Fibroblast of lung (primary cell): ENCODE measurements around the gene SORCS3. TPM values are rescaled to one million over a fixed set of nuclear protein-coding genes. Genes with fewer than 3 reads are reported as not detected.

Source experiments
- DNase-seq, 2 donors: peaks; one replicate each; pipeline versions ENCODE4 v3.0.0 to v3.0.0-alpha.2; 2010; ENCODE audit warnings: low read depth in 2 of 2
- H2AFZ ChIP-seq: 2 replicates; pipeline ENCODE4 v1.5.1; 2012; ENCODE audit warnings: low read length, control low read depth, inconsistent platforms
- H3K27ac ChIP-seq: 2 replicates; pipeline ENCODE4 v1.5.1; 2011; ENCODE audit warnings: low read length, control low read depth; ENCODE audit not compliant: insufficient read depth
- H3K27me3 ChIP-seq: 2 replicates; pipeline ENCODE4 v1.5.1; 2011; ENCODE audit warnings: mild to moderate bottlenecking, low read length; ENCODE audit not compliant: control insufficient read depth, insufficient read depth
- H3K36me3 ChIP-seq: 2 replicates; pipeline ENCODE4 v1.5.1; 2011; ENCODE audit warnings: low read length; ENCODE audit not compliant: control insufficient read depth, insufficient read depth
- H3K4me1 ChIP-seq: 2 replicates; pipeline ENCODE4 v1.5.1; 2011; ENCODE audit warnings: low read length; ENCODE audit not compliant: control insufficient read depth, insufficient read depth; ENCODE audit errors: extremely low read depth
- H3K4me2 ChIP-seq: 2 replicates; pipeline ENCODE4 v1.5.1; 2011; ENCODE audit warnings: low read length, control low read depth; ENCODE audit not compliant: insufficient read depth; ENCODE audit errors: extremely low read depth
- H3K4me3 ChIP-seq, 4 experiments: fragments of 200-600 bp in 1 of 4; sonication (generic) in 1 of 4; replicated peaks in 1 of 4; 2 replicates each; pipeline ENCODE4 v1.5.1; 2011 to 2016; ENCODE audit warnings: low read length in 4 of 4, low read depth in 3 of 4, mild to moderate bottlenecking in 3 of 4, control low read depth in 2 of 4, inconsistent platforms in 1 of 4, mixed read lengths in 1 of 4; ENCODE audit not compliant: insufficient read depth in 1 of 4; ENCODE audit errors: control extremely low read depth in 1 of 4
- H3K79me2 ChIP-seq: 2 replicates; pipeline ENCODE4 v1.5.1; 2012; ENCODE audit warnings: mild to moderate bottlenecking, low read length, inconsistent platforms; ENCODE audit not compliant: control insufficient read depth, insufficient read depth
- H3K9ac ChIP-seq: 2 replicates; pipeline ENCODE4 v1.5.1; 2011; ENCODE audit warnings: mild to moderate bottlenecking, low read length, control low read depth; ENCODE audit not compliant: insufficient read depth
- H3K9me3 ChIP-seq: 2 replicates; pipeline ENCODE4 v1.5.1; 2012; ENCODE audit warnings: low read depth, low read length; ENCODE audit not compliant: control insufficient read depth, insufficient read depth
- H4K20me1 ChIP-seq: 2 replicates; pipeline ENCODE4 v1.5.1; 2011; ENCODE audit warnings: low read length; ENCODE audit not compliant: control insufficient read depth, insufficient read depth; ENCODE audit errors: extremely low read depth
- CTCF ChIP-seq, 2 donors: IDR thresholded peaks in 1 of 2; conservative IDR thresholded peaks in 1 of 2; 1 replicate in 1 of 2; 2 replicates in 1 of 2; pipeline ENCODE4 v1.5.1; 2011 to 2012; ENCODE audit warnings: low read length in 2 of 2, control low read depth in 1 of 2, inconsistent platforms in 1 of 2, low read depth in 1 of 2, mild to moderate bottlenecking in 1 of 2
- EZH2 ChIP-seq: IDR thresholded peaks from 2 replicates; pipeline ENCODE4 v1.5.1; 2012; ENCODE audit warnings: low read length, control low read depth, mild to moderate bottlenecking; ENCODE audit errors: missing control alignments
- polyA plus RNA-seq, 2 donors: library from polyadenylated mRNA; depleted of rRNA in 1 of 2; stranded (reverse) in 1 of 2; unstranded in 1 of 2; fragments of >200 nt; gene quantifications; 2 replicates each; pipeline ENCODE4 v1.2.1, GENCODE V29; 2011 to 2012; ENCODE audit warnings: missing spikeins in 1 of 2
- total RNA-seq: library from RNA; depleted of rRNA; stranded (reverse); fragments of >200 nt; gene quantifications from 2 replicates; pipeline ENCODE4 v1.2.1, GENCODE V29; 2014

The SORCS3 gene
- total and polyA plus RNA-seq, 2 donors (not counting 1 experiment from before 2014, with no cell fraction given), result not detected

- Histone ChIP-seq H3K9ac (no peak overlapping the region), H3K9me3 (no peaks in the 10 kb centered on the region), H3K27ac (no peak overlapping the region), H3K4me3 (no peak overlapping the region), H3K27me3 (no peaks in the 10 kb centered on the region), H3K36me3 (no peaks in the 10 kb centered on the region), H4K20me1 (no peaks in the 10 kb centered on the region), H2AFZ (no peak overlapping the region), H3K4me2 (no peak overlapping the region), H3K79me2 (no peaks in the 10 kb centered on the region), H3K4me1 (no peaks in the 10 kb centered on the region)
- TF ChIP-seq EZH2 (no peak), CTCF (conservative IDR thresholded peaks at IDR 0.05 in 1 of 2, IDR thresholded peaks at IDR 0.05 in 1 of 2; ENCODE audit: low read depth in 1 of 2, low read length in 2 of 2) (no peak)
- no peak for DNase-seq
Observed at GRCh38 chr10:104735036-104735756, 94.1 kb downstream of the SORCS3 start.

- H3K79me2 ChIP-seq, result no peaks in the 10 kb centered on the region
- H3K27ac ChIP-seq, result no peak overlapping the region
- no peak overlapping the region for H3K9ac ChIP-seq
- H3K27me3 ChIP-seq, result no peaks in the 10 kb centered on the region
- H3K36me3 ChIP-seq, result no peaks in the 10 kb centered on the region
- no peaks in the 10 kb centered on the region for H4K20me1 ChIP-seq
- no peaks in the 10 kb centered on the region for H3K9me3 ChIP-seq
- DNase-seq, result no peak
- no peak for TF ChIP-seq EZH2
- TF ChIP-seq CTCF (conservative IDR thresholded peaks at IDR 0.05 in 1 of 2, IDR thresholded peaks at IDR 0.05 in 1 of 2; ENCODE audit: low read depth in 1 of 2, low read length in 2 of 2), result no peak
- H3K4me1 ChIP-seq, result no peaks in the 10 kb centered on the region
- H3K4me2 ChIP-seq, result no peak overlapping the region
- H3K4me3 ChIP-seq, result no peak overlapping the region
- no peak overlapping the region for H2AFZ ChIP-seq
Observed at GRCh38 chr10:104735757-104736391, 94.8 kb downstream of the SORCS3 start.

- TF ChIP-seq CTCF (conservative IDR thresholded peaks at IDR 0.05 in 1 of 2, IDR thresholded peaks at IDR 0.05 in 1 of 2; ENCODE audit: low read depth in 1 of 2, low read length in 2 of 2) (no peak), EZH2 (no peak)
- no peak overlapping the region for H3K9ac ChIP-seq
- no peaks in the 10 kb centered on the region for H3K9me3 ChIP-seq
Observed at GRCh38 chr10:104741127-104741526, 100.0 kb downstream of the SORCS3 start.

More at GRCh38 chr10:104741127-104741526, 100.0 kb downstream of the SORCS3 start:
- H3K4me2 ChIP-seq, result no peak overlapping the region
- no peaks in the 10 kb centered on the region for H3K27me3 ChIP-seq
- DNase-seq, result no peak
- no peak overlapping the region for H2AFZ ChIP-seq
- H3K27ac ChIP-seq, result no peak overlapping the region
- H3K4me3 ChIP-seq, result no peak overlapping the region
- H3K4me1 ChIP-seq, result no peaks in the 10 kb centered on the region
- no peaks in the 10 kb centered on the region for H3K36me3 ChIP-seq
- no peaks in the 10 kb centered on the region for H3K79me2 ChIP-seq
- no peaks in the 10 kb centered on the region for H4K20me1 ChIP-seq
